Kidney epithelial cell (primary cell): ENCODE measurements around the gene KCNJ16. TPM values are rescaled to one million over a fixed set of nuclear protein-coding genes. Genes with fewer than 3 reads are reported as not detected.

Source experiments
- DNase-seq: peaks from one replicate; pipeline ENCODE4 v3.0.0-alpha.2; 2010; ENCODE audit warnings: low read depth
- H3K27me3 ChIP-seq: 2 replicates; pipeline ENCODE4 v1.6.0; 2011; ENCODE audit warnings: low read length; ENCODE audit not compliant: control insufficient read depth, insufficient read depth
- H3K36me3 ChIP-seq: 2 replicates; pipeline ENCODE4 v1.5.1; 2011; ENCODE audit warnings: low read length; ENCODE audit not compliant: control insufficient read depth, insufficient read depth
- H3K4me3 ChIP-seq: 2 replicates; pipeline ENCODE4 v1.5.1; 2011; ENCODE audit warnings: low read depth, mild to moderate bottlenecking, control low read depth, low read length
- CTCF ChIP-seq: IDR thresholded peaks from 2 replicates; pipeline ENCODE4 v1.5.1; 2011; ENCODE audit warnings: mild to moderate bottlenecking, moderate library complexity, low read length, control low read depth, inconsistent platforms; ENCODE audit not compliant: insufficient read depth, poor library complexity, severe bottlenecking
- total RNA-seq: library from RNA; depleted of rRNA; stranded (reverse); fragments of >200 nt; gene quantifications from 2 replicates; pipeline ENCODE4 v1.2.3, GENCODE V29; 2015

KCNJ16 gene
- total RNA-seq, 1 donor from 2014 or later, result 4.1 TPM

DNA sequence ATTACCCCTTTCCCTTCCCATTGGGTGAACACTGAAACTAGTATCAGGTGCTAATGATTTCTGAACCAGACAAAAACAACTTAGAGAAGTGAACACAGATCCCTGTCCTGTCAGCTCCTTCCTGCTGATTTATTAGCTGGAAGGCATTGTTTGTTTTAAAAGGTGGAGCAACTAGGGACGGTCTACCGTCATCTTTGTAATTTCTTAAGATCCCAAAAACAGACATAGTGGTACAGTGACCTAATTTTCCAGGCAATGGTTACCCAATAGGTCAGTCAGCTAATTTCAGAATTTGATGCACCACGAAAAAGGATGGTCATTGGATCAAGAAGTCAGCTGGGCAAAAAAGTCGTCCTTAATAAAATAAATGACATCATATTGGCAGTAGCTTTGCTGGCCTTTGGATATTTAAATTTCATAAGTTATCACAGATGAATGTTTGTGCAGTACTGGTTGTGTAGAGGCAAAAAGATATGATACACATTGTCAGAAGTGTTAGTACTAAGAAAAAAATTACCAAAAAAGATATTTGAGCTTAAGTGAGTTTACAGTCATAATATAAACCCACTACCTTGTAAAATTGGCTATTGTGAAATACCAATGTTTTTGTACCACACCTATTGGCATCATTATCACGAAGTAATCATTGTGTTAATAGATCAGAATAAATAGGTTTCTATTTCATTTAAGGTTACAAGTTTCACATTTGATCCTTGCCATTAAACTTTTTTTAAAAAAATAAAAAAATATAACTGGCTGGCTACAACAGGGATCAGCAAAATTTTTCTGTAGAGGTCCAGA is 27.2 kb upstream of the KCNJ16 start:
- DNase-seq, result no peak
- H3K27me3 ChIP-seq, result no peaks in the 10 kb centered on the region
- H3K36me3 ChIP-seq, result no peaks in the 10 kb centered on the region
- H3K4me3 ChIP-seq, result no peak overlapping the region
- no peak for TF ChIP-seq CTCF

- TF ChIP-seq CTCF, result no peak
- no peaks in the 10 kb centered on the region for H3K27me3 ChIP-seq
- no peak for DNase-seq
- H3K36me3 ChIP-seq, result no peaks in the 10 kb centered on the region
- no peak overlapping the region for H3K4me3 ChIP-seq
Measured at GRCh38 chr17:70049801-70050591, 25.0 kb upstream of the KCNJ16 start.

DNA sequence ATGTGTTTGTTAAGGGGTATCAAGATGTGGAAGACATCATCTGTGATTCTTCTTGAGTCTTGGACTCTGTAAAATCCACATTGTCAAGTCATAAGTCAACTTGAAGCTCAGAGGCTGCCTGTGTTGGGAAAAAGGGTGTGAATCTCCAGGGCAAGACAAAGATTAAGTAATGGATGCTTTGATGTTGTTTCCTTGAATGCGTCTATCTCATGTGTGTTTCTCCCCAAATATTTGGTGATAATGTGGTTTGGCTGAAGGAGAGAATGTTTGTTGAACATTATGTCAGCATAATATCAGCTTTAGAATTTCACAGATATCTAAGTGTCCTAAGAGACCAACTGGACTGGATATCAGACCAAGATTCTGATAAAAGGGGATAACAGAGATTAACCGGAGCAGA is 24.1 kb upstream of the KCNJ16 start:
- TF ChIP-seq CTCF, result no peak
- no peak for DNase-seq
- no peaks in the 10 kb centered on the region for H3K36me3 ChIP-seq
- H3K4me3 ChIP-seq, result no peak overlapping the region
- no peaks in the 10 kb centered on the region for H3K27me3 ChIP-seq

DNA sequence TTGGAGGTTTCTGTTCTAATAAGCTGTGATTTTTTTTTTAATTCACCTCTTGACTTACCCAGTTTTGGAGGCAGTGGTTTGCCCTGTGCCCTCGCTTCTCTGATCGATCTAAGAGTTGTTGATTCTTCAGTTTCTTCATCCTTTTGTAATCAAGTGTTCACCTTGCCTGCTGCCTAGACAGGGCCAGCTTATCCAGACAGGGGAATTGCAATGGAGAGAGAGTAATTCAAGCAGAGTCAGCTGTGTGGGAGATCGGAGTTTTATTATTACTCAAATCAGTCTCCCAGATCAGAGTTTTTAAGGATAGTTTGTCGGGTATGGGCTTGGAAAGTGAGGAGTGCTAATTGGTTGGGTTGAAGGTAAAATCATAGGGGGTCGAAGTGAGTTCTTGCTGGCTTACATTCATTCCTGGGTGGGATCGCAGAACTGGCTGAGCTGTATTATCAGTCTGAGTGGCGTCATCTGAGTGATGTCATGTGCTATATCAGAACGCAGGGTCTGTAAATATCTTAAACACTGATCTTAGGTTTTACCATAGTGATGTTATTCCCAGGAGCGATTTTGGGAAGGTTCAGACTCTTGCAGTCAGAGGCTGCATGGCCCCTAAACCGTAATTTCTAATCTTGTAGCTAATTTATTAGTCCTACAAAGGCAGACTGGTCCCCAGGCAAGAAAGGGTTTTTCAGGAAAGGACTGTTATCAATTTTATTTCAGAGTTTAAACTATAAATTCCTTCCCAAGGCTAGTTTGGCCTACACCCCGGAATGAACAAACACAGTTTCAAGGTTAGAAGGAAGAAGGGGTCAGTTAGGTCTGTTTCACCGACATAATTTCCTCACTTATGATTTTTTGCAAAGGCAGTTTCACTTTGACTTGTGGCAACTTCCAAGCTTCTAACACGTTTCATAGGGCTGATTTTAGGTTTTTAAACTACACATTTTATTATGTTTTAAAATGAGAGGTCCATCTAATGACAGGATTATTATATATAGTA is 21.5 kb upstream of the KCNJ16 start:
- TF ChIP-seq CTCF, result no peak

GRCh38 chr17:70055000-70055399 is 20.0 kb upstream of the KCNJ16 start:
- Histone ChIP-seq H3K36me3 (no peaks in the 10 kb centered on the region), H3K4me3 (no peak overlapping the region), H3K27me3 (no peaks in the 10 kb centered on the region)
- no peak for DNase-seq
- TF ChIP-seq CTCF, result no peak

More for the DNA sequence above, 21.5 kb upstream of the KCNJ16 start:
- Histone ChIP-seq H3K27me3 (no peaks in the 10 kb centered on the region), H3K36me3 (no peaks in the 10 kb centered on the region), H3K4me3 (no peak overlapping the region)
- no peak for DNase-seq
